Measurements from ENCODE around the gene CCSER2. TPM values are rescaled to one million over a fixed set of nuclear protein-coding genes. Genes with fewer than 3 reads are reported as not detected.

Gene CCSER2
- total RNA-seq, 4 donors from 2014 or later: 43.9 to 71.9 (median 51.4) TPM

GRCh38 chr10:84306751-84307384, 21.5 kb upstream of the CCSER2 start:
- no peak overlapping the region for H3K27ac ChIP-seq
- no peak for DNase-seq (ENCODE audit: low spot score in 2 of 2)
- H3K36me3 ChIP-seq: no peaks in the 10 kb centered on the region
- 85 to 87% methylated on average over 4 of the region's 4 CpGs for WGBS, 2 donors
- no peak overlapping the region for H3K4me3 ChIP-seq
- no peaks in the 10 kb centered on the region for H3K27me3 ChIP-seq
- TF ChIP-seq EP300 (IDR thresholded peaks at IDR 0.05) (no peak), POLR2A (IDR thresholded peaks at IDR 0.05) (no peak), CTCF (IDR thresholded peaks at IDR 0.05) (no peak)
- peaks cover 0 to 13% (median 6%) of the 10 kb centered on the region in 4 donors for H3K4me1 ChIP-seq
- no peaks in the 10 kb centered on the region for H3K9me3 ChIP-seq

- H3K27ac ChIP-seq: no peak overlapping the region
- H3K4me3 ChIP-seq: no peak overlapping the region
- DNase-seq (ENCODE audit: low spot score in 2 of 2): no peak
- H3K27me3 ChIP-seq: no peaks in the 10 kb centered on the region
- H3K4me1 ChIP-seq: peaks cover 0 to 13% (median 6%) of the 10 kb centered on the region in 4 donors
- H3K36me3 ChIP-seq: no peaks in the 10 kb centered on the region
- H3K9me3 ChIP-seq: no peaks in the 10 kb centered on the region
- no peak for TF ChIP-seq EP300 (IDR thresholded peaks at IDR 0.05)
- no peak for TF ChIP-seq POLR2A (IDR thresholded peaks at IDR 0.05)
- TF ChIP-seq CTCF (IDR thresholded peaks at IDR 0.05): no peak
- whole genome bisulfite sequencing, 2 donors: 30 to 35% methylated on average over 1 of the region's 1 CpG
These were observed 20.4 kb upstream of the CCSER2 start for GRCh38 chr10:84308021-84308420.

GRCh38 chr10:84308481-84309304, 19.7 kb upstream of the CCSER2 start:
- no peaks in the 10 kb centered on the region for H3K27me3 ChIP-seq
- H3K36me3 ChIP-seq: no peaks in the 10 kb centered on the region
- no peak overlapping the region for H3K4me3 ChIP-seq
- no peak for TF ChIP-seq POLR2A (IDR thresholded peaks at IDR 0.05)
- TF ChIP-seq EP300 (IDR thresholded peaks at IDR 0.05): no peak
- TF ChIP-seq CTCF (IDR thresholded peaks at IDR 0.05): no peak
- WGBS, 2 donors: 19 to 20% methylated on average over 6 of the region's 6 CpGs
- peak in 1 of 2 donors; percentile 15 for DNase-seq (ENCODE audit: low spot score in 2 of 2)
- peaks cover 0 to 13% (median 6%) of the 10 kb centered on the region in 4 donors for H3K4me1 ChIP-seq
- H3K9me3 ChIP-seq: no peaks in the 10 kb centered on the region
- peak overlapping the region in 1 of 4 donors; percentile 30 for H3K27ac ChIP-seq

- H3K36me3 ChIP-seq: no peaks in the 10 kb centered on the region
- peaks cover 0 to 13% (median 6%) of the 10 kb centered on the region in 4 donors for H3K4me1 ChIP-seq
- DNase-seq (ENCODE audit: low spot score in 2 of 2): no peak
- H3K4me3 ChIP-seq: no peak overlapping the region
- WGBS, 2 donors: 97 to 100% methylated on average over 2 of the region's 2 CpGs
- H3K9me3 ChIP-seq: no peaks in the 10 kb centered on the region
- no peak for TF ChIP-seq CTCF (IDR thresholded peaks at IDR 0.05)
- TF ChIP-seq EP300 (IDR thresholded peaks at IDR 0.05): no peak
- TF ChIP-seq POLR2A (IDR thresholded peaks at IDR 0.05): no peak
- H3K27ac ChIP-seq: no peak overlapping the region
- no peaks in the 10 kb centered on the region for H3K27me3 ChIP-seq
These were observed 17.9 kb upstream of the CCSER2 start for GRCh38 chr10:84310470-84310869.

GRCh38 chr10:84311576-84311975, 16.8 kb upstream of the CCSER2 start:
- Histone ChIP-seq H3K4me1 (peaks cover 0 to 13% (median 6%) of the 10 kb centered on the region in 4 donors), H3K9me3 (no peaks in the 10 kb centered on the region), H3K27ac (no peak overlapping the region), H3K27me3 (no peaks in the 10 kb centered on the region), H3K36me3 (no peaks in the 10 kb centered on the region), H3K4me3 (no peak overlapping the region)
- TF ChIP-seq EP300 (IDR thresholded peaks at IDR 0.05) (no peak), POLR2A (IDR thresholded peaks at IDR 0.05) (no peak)
- no peak for DNase-seq (ENCODE audit: low spot score in 2 of 2)
- 89 to 91% methylated on average over 8 of the region's 8 CpGs for WGBS, 2 donors

Data from tibial nerve (tissue), 4 donors.